GM23338 (cell line): ENCODE data around the gene MCTP2.

Experiments
- POLR2AphosphoS5 ChIP-seq: IDR thresholded peaks from 2 replicates; pipeline ENCODE4 v1.6.1; 2016; ENCODE audit warnings: antibody characterized with exemption, low read depth
- TF ChIP-seq, protein P1 (sequence below), 2 experiments: fragments of 200-600 bp in 1 of 2; sonication (generic) in 1 of 2; conservative IDR thresholded peaks; 2 replicates each; pipeline versions ENCODE4 v1.5.1 to v1.6.1; 2016 to 2017; ENCODE audit warnings: antibody characterized with exemption in 2 of 2, low read depth in 2 of 2, mild to moderate bottlenecking in 2 of 2, moderate library complexity in 1 of 2
- TF ChIP-seq, protein P2 (sequence below): IDR thresholded peaks from one replicate; pipeline ENCODE4 v1.6.1; 2018; ENCODE audit warnings: antibody characterized with exemption; ENCODE audit not compliant: unreplicated experiment

DNA sequence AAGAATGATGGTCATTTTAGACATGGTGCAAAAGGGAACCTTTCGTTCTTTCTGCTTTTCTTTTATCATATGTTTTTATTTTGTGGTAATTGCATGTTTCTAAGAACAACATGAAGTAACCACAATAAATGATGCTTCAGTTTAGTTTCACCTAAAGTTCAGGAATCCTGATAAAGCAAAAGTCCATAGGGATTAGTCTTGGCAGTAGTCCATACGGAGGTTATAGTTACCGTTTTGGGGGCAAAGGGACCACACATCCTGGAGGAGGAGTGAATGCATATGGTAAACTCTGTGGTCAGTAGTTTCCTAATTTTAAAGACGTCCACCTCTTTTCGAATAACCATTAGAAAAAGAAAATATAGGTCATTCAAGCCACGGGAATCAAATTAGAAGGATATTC lies 141.5 kb downstream of the MCTP2 start:
- TF ChIP-seq POLR2AphosphoS5, result no peak
- TF ChIP-seq, protein P1, sequence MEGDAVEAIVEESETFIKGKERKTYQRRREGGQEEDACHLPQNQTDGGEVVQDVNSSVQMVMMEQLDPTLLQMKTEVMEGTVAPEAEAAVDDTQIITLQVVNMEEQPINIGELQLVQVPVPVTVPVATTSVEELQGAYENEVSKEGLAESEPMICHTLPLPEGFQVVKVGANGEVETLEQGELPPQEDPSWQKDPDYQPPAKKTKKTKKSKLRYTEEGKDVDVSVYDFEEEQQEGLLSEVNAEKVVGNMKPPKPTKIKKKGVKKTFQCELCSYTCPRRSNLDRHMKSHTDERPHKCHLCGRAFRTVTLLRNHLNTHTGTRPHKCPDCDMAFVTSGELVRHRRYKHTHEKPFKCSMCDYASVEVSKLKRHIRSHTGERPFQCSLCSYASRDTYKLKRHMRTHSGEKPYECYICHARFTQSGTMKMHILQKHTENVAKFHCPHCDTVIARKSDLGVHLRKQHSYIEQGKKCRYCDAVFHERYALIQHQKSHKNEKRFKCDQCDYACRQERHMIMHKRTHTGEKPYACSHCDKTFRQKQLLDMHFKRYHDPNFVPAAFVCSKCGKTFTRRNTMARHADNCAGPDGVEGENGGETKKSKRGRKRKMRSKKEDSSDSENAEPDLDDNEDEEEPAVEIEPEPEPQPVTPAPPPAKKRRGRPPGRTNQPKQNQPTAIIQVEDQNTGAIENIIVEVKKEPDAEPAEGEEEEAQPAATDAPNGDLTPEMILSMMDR (conservative IDR thresholded peaks at IDR 0.05; ENCODE audit: low read depth in 2 of 2), result no peak
- TF ChIP-seq, protein P2, sequence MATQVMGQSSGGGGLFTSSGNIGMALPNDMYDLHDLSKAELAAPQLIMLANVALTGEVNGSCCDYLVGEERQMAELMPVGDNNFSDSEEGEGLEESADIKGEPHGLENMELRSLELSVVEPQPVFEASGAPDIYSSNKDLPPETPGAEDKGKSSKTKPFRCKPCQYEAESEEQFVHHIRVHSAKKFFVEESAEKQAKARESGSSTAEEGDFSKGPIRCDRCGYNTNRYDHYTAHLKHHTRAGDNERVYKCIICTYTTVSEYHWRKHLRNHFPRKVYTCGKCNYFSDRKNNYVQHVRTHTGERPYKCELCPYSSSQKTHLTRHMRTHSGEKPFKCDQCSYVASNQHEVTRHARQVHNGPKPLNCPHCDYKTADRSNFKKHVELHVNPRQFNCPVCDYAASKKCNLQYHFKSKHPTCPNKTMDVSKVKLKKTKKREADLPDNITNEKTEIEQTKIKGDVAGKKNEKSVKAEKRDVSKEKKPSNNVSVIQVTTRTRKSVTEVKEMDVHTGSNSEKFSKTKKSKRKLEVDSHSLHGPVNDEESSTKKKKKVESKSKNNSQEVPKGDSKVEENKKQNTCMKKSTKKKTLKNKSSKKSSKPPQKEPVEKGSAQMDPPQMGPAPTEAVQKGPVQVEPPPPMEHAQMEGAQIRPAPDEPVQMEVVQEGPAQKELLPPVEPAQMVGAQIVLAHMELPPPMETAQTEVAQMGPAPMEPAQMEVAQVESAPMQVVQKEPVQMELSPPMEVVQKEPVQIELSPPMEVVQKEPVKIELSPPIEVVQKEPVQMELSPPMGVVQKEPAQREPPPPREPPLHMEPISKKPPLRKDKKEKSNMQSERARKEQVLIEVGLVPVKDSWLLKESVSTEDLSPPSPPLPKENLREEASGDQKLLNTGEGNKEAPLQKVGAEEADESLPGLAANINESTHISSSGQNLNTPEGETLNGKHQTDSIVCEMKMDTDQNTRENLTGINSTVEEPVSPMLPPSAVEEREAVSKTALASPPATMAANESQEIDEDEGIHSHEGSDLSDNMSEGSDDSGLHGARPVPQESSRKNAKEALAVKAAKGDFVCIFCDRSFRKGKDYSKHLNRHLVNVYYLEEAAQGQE, result no peak
